ENCODE data around the gene LMOD2.
"Not testable (repeated sequence)": the region's sequence is repeated elsewhere in the genome, so short reads cannot be mapped to it uniquely, and the experiment has no call there.

Gene LMOD2

GRCh38 chr7:123627851-123628250 lies 27.8 kb upstream of the LMOD2 start:
- Histone ChIP-seq H3K23ac (ENCODE audit: low read length) (no peak overlapping the region), H4K8ac (ENCODE audit: low read depth, low read length) (no peak overlapping the region), H3K4me3 (ENCODE audit: low read length) (no peak overlapping the region), H3K36me3 (ENCODE audit: control insufficient read depth, insufficient read depth, low read length) (no peaks in the 10 kb centered on the region), H4K5ac (ENCODE audit: low read length) (no peak overlapping the region), H3K4me2 (ENCODE audit: low read length) (no peak overlapping the region), H2BK120ac (ENCODE audit: low read depth, low read length) (no peak overlapping the region), H2BK5ac (ENCODE audit: low read length) (no peak overlapping the region), H3K79me2 (ENCODE audit: control insufficient read depth, insufficient read depth, low read length) (no peaks in the 10 kb centered on the region), H3K79me1 (ENCODE audit: low read length) (no peaks in the 10 kb centered on the region), H3K4ac (ENCODE audit: low read depth, low read length) (no peak overlapping the region), H3K27ac (ENCODE audit: low read depth, low read length) (no peak overlapping the region), H2AK5ac (ENCODE audit: low read length) (no peak overlapping the region), H3K56ac (ENCODE audit: low read length) (no peak overlapping the region), H3K27me3 (ENCODE audit: insufficient read depth, low read length, poor library complexity) (no peaks in the 10 kb centered on the region), H2BK15ac (replicated peaks; ENCODE audit: low read depth) (no peak overlapping the region), H3K9ac (ENCODE audit: low read length) (no peak overlapping the region), H3K18ac (ENCODE audit: low read length) (no peak overlapping the region), H3K4me1 (ENCODE audit: control insufficient read depth, low read depth, low read length) (no peaks in the 10 kb centered on the region)
- no CpG with 5 or more reads among the region's 2 CpGs for WGBS (ENCODE audit: extremely low coverage, insufficient coverage, low lambda C conversion rate)
- no peak for DNase-seq

- Histone ChIP-seq H3K36me3 (ENCODE audit: control insufficient read depth, insufficient read depth, low read length) (no peaks in the 10 kb centered on the region), H3K27me3 (ENCODE audit: insufficient read depth, low read length, poor library complexity) (no peaks in the 10 kb centered on the region), H3K4ac (ENCODE audit: low read depth, low read length) (no peak overlapping the region), H4K5ac (ENCODE audit: low read length) (no peak overlapping the region), H2BK120ac (ENCODE audit: low read depth, low read length) (no peak overlapping the region), H3K4me3 (ENCODE audit: low read length) (no peak overlapping the region), H3K27ac (ENCODE audit: low read depth, low read length) (no peak overlapping the region), H2BK15ac (replicated peaks; ENCODE audit: low read depth) (no peak overlapping the region), H3K4me2 (ENCODE audit: low read length) (no peak overlapping the region), H2AK5ac (ENCODE audit: low read length) (no peak overlapping the region), H3K4me1 (ENCODE audit: control insufficient read depth, low read depth, low read length) (no peaks in the 10 kb centered on the region), H3K79me1 (ENCODE audit: low read length) (no peaks in the 10 kb centered on the region), H3K23ac (ENCODE audit: low read length) (no peak overlapping the region), H3K18ac (ENCODE audit: low read length) (no peak overlapping the region), H3K9ac (ENCODE audit: low read length) (no peak overlapping the region), H2BK5ac (ENCODE audit: low read length) (no peak overlapping the region), H4K8ac (ENCODE audit: low read depth, low read length) (no peak overlapping the region), H3K79me2 (ENCODE audit: control insufficient read depth, insufficient read depth, low read length) (no peaks in the 10 kb centered on the region), H3K56ac (ENCODE audit: low read length) (no peak overlapping the region)
- no peak for DNase-seq
- WGBS (ENCODE audit: extremely low coverage, insufficient coverage, low lambda C conversion rate) = no CpG with 5 or more reads among the region's 5 CpGs
Measured at GRCh38 chr7:123628829-123629228, 26.8 kb upstream of the LMOD2 start.

- no peak overlapping the region for H4K5ac ChIP-seq (ENCODE audit: low read length)
Measured at GRCh38 chr7:123629281-123629680, 26.4 kb upstream of the LMOD2 start.

GRCh38 chr7:123632808-123633207 lies 22.9 kb upstream of the LMOD2 start:
- Histone ChIP-seq H3K23ac (ENCODE audit: low read length) (no peak overlapping the region), H4K5ac (ENCODE audit: low read length) (no peak overlapping the region), H3K56ac (ENCODE audit: low read length) (no peak overlapping the region), H2BK120ac (ENCODE audit: low read depth, low read length) (no peak overlapping the region), H3K36me3 (ENCODE audit: control insufficient read depth, insufficient read depth, low read length) (no peaks in the 10 kb centered on the region), H2BK5ac (ENCODE audit: low read length) (no peak overlapping the region), H2BK15ac (replicated peaks; ENCODE audit: low read depth) (no peak overlapping the region), H3K27ac (ENCODE audit: low read depth, low read length) (no peak overlapping the region), H3K4me2 (ENCODE audit: low read length) (no peak overlapping the region), H3K4ac (ENCODE audit: low read depth, low read length) (no peak overlapping the region), H4K8ac (ENCODE audit: low read depth, low read length) (no peak overlapping the region), H2AK5ac (ENCODE audit: low read length) (no peak overlapping the region), H3K27me3 (ENCODE audit: insufficient read depth, low read length, poor library complexity) (no peaks in the 10 kb centered on the region), H3K4me1 (ENCODE audit: control insufficient read depth, low read depth, low read length) (no peaks in the 10 kb centered on the region), H3K79me2 (ENCODE audit: control insufficient read depth, insufficient read depth, low read length) (no peaks in the 10 kb centered on the region), H3K4me3 (ENCODE audit: low read length) (no peak overlapping the region), H3K18ac (ENCODE audit: low read length) (no peak overlapping the region), H3K9ac (ENCODE audit: low read length) (no peak overlapping the region), H3K79me1 (ENCODE audit: low read length) (no peaks in the 10 kb centered on the region)
- no peak for DNase-seq
- WGBS (ENCODE audit: extremely low coverage, insufficient coverage, low lambda C conversion rate) = no CpG with 5 or more reads among the region's 2 CpGs

More at GRCh38 chr7:123629281-123629680, 26.4 kb upstream of the LMOD2 start:
- H3K79me2 ChIP-seq (ENCODE audit: control insufficient read depth, insufficient read depth, low read length) = no peaks in the 10 kb centered on the region
- no peak overlapping the region for H2AK5ac ChIP-seq (ENCODE audit: low read length)
- no peak overlapping the region for H3K56ac ChIP-seq (ENCODE audit: low read length)
- H2BK5ac ChIP-seq (ENCODE audit: low read length) = no peak overlapping the region
- H2BK120ac ChIP-seq (ENCODE audit: low read depth, low read length) = no peak overlapping the region
- no peak overlapping the region for H3K23ac ChIP-seq (ENCODE audit: low read length)
- DNase-seq = no peak
- H3K27ac ChIP-seq (ENCODE audit: low read depth, low read length) = no peak overlapping the region
- no peak overlapping the region for H3K4ac ChIP-seq (ENCODE audit: low read depth, low read length)
- H2BK15ac ChIP-seq (replicated peaks; ENCODE audit: low read depth) = no peak overlapping the region
- no peak overlapping the region for H3K4me2 ChIP-seq (ENCODE audit: low read length)
- no peaks in the 10 kb centered on the region for H3K27me3 ChIP-seq (ENCODE audit: insufficient read depth, low read length, poor library complexity)
- no peaks in the 10 kb centered on the region for H3K36me3 ChIP-seq (ENCODE audit: control insufficient read depth, insufficient read depth, low read length)
- no peak overlapping the region for H4K8ac ChIP-seq (ENCODE audit: low read depth, low read length)
- no peaks in the 10 kb centered on the region for H3K79me1 ChIP-seq (ENCODE audit: low read length)
- no CpG with 5 or more reads among the region's 1 CpG for WGBS (ENCODE audit: extremely low coverage, insufficient coverage, low lambda C conversion rate)
- no peaks in the 10 kb centered on the region for H3K4me1 ChIP-seq (ENCODE audit: control insufficient read depth, low read depth, low read length)
- no peak overlapping the region for H3K18ac ChIP-seq (ENCODE audit: low read length)
- no peak overlapping the region for H3K9ac ChIP-seq (ENCODE audit: low read length)
- no peak overlapping the region for H3K4me3 ChIP-seq (ENCODE audit: low read length)

- H3K18ac ChIP-seq (ENCODE audit: low read length) = no peak overlapping the region
- H3K27ac ChIP-seq (ENCODE audit: low read depth, low read length) = no peak overlapping the region
- no peaks in the 10 kb centered on the region for H3K27me3 ChIP-seq (ENCODE audit: insufficient read depth, low read length, poor library complexity)
- H3K4ac ChIP-seq (ENCODE audit: low read depth, low read length) = no peak overlapping the region
- H3K4me2 ChIP-seq (ENCODE audit: low read length) = no peak overlapping the region
- no peak overlapping the region for H3K23ac ChIP-seq (ENCODE audit: low read length)
- H3K79me1 ChIP-seq (ENCODE audit: low read length) = no peaks in the 10 kb centered on the region
- no peak overlapping the region for H4K5ac ChIP-seq (ENCODE audit: low read length)
- DNase-seq = no peak
- no peak overlapping the region for H2BK15ac ChIP-seq (replicated peaks; ENCODE audit: low read depth)
- no peaks in the 10 kb centered on the region for H3K36me3 ChIP-seq (ENCODE audit: control insufficient read depth, insufficient read depth, low read length)
- no peak overlapping the region for H4K8ac ChIP-seq (ENCODE audit: low read depth, low read length)
- H3K4me3 ChIP-seq (ENCODE audit: low read length) = no peak overlapping the region
- no peaks in the 10 kb centered on the region for H3K79me2 ChIP-seq (ENCODE audit: control insufficient read depth, insufficient read depth, low read length)
- H2AK5ac ChIP-seq (ENCODE audit: low read length) = no peak overlapping the region
- no CpG with 5 or more reads among the region's 7 CpGs for WGBS (ENCODE audit: extremely low coverage, insufficient coverage, low lambda C conversion rate)
- H3K4me1 ChIP-seq (ENCODE audit: control insufficient read depth, low read depth, low read length) = peaks cover under 1% of the 10 kb centered on the region
- no peak overlapping the region for H2BK5ac ChIP-seq (ENCODE audit: low read length)
- H2BK120ac ChIP-seq (ENCODE audit: low read depth, low read length) = no peak overlapping the region
- H3K56ac ChIP-seq (ENCODE audit: low read length) = no peak overlapping the region
- H3K9ac ChIP-seq (ENCODE audit: low read length) = no peak overlapping the region
Measured at GRCh38 chr7:123633553-123633952, 22.1 kb upstream of the LMOD2 start.

- H3K9ac ChIP-seq (ENCODE audit: low read length); H3K79me2 ChIP-seq (ENCODE audit: control insufficient read depth, insufficient read depth, low read length); H3K23ac ChIP-seq (ENCODE audit: low read length); H2AK5ac ChIP-seq (ENCODE audit: low read length); DNase-seq; H2BK120ac ChIP-seq (ENCODE audit: low read depth, low read length); H4K5ac ChIP-seq (ENCODE audit: low read length); H4K8ac ChIP-seq (ENCODE audit: low read depth, low read length); H3K56ac ChIP-seq (ENCODE audit: low read length); H3K36me3 ChIP-seq (ENCODE audit: control insufficient read depth, insufficient read depth, low read length); H3K18ac ChIP-seq (ENCODE audit: low read length); H3K4me3 ChIP-seq (ENCODE audit: low read length); H3K4me2 ChIP-seq (ENCODE audit: low read length); H3K27ac ChIP-seq (ENCODE audit: low read depth, low read length); H3K27me3 ChIP-seq (ENCODE audit: insufficient read depth, low read length, poor library complexity); H2BK5ac ChIP-seq (ENCODE audit: low read length); H3K4me1 ChIP-seq (ENCODE audit: control insufficient read depth, low read depth, low read length); H2BK15ac ChIP-seq (replicated peaks; ENCODE audit: low read depth); H3K4ac ChIP-seq (ENCODE audit: low read depth, low read length); H3K79me1 ChIP-seq (ENCODE audit: low read length): not testable (repeated sequence)
- WGBS (ENCODE audit: extremely low coverage, insufficient coverage, low lambda C conversion rate) = no CpG with 5 or more reads among the region's 2 CpGs
Measured at GRCh38 chr7:123634011-123634573, 21.6 kb upstream of the LMOD2 start.
